ENCODE results near the gene TAF13. TPM values are rescaled to one million over a fixed set of nuclear protein-coding genes. Genes with fewer than 3 reads are reported as not detected.

Gene TAF13
- total and polyA plus RNA-seq, 9 of the 15 experiments (the other 6 are each of a cell fraction or from before 2014, with no cell fraction given) = 14.9 to 77.2 (median 38.7) TPM

DNA sequence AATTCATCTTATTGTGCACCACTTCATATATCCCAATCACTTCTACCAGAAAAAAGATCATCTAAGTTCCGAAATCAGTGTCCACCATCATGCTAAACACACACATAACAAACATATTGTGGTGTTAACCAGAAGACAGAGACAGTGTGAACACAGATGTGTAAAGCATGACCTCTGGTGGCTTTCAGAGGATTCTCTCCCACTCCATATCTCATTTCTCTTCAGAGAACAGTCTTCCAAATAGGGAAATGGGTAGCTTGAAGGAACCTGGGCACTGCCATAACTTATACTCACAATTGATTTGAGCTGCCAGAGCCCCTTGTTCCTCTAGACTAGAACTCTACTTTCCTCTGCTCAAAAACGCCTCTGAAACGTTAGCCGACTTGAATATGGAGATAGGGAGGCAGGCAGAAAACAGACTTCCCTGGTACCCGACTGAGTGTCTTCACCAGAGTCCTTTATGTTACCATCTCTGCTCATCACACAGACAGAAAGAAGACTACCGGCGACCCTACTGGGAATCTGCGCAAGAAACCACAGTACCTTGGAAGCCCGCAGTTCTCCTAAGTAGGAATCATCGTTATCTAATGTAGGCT, 36.4 kb upstream of the TAF13 start (continued):
- 0 out of 2 replicates have a peak, but pooled peaks have one; percentile 9 for TF ChIP-seq ZSCAN32 (CRISPR knock-in tag; IDR thresholded peaks at IDR 0.05)
- TF ChIP-seq ZNF778 (CRISPR knock-in tag; IDR thresholded peaks at IDR 0.05) = peak; percentile 5; the same call in 1 of the 2 replicates
- peak; percentile 7; the same call in 1 of the 2 replicates for TF ChIP-seq KLF16 (IDR thresholded peaks at IDR 0.05)
- peak; percentile 37; the same call in 1 of the 2 replicates for TF ChIP-seq CC2D1A (IDR thresholded peaks at IDR 0.05)
- no peak for TF ChIP-seq HDAC2 (IDR thresholded peaks at IDR 0.05)
- no peak for TF ChIP-seq ELF4 (CRISPR knock-in tag; IDR thresholded peaks at IDR 0.05)
- TF ChIP-seq DMBX1 (CRISPR knock-in tag; IDR thresholded peaks at IDR 0.05; ENCODE audit: borderline replicate concordance) = 0 out of 2 replicates have a peak, but pooled peaks have one; percentile 27
- TF ChIP-seq, protein P1, sequence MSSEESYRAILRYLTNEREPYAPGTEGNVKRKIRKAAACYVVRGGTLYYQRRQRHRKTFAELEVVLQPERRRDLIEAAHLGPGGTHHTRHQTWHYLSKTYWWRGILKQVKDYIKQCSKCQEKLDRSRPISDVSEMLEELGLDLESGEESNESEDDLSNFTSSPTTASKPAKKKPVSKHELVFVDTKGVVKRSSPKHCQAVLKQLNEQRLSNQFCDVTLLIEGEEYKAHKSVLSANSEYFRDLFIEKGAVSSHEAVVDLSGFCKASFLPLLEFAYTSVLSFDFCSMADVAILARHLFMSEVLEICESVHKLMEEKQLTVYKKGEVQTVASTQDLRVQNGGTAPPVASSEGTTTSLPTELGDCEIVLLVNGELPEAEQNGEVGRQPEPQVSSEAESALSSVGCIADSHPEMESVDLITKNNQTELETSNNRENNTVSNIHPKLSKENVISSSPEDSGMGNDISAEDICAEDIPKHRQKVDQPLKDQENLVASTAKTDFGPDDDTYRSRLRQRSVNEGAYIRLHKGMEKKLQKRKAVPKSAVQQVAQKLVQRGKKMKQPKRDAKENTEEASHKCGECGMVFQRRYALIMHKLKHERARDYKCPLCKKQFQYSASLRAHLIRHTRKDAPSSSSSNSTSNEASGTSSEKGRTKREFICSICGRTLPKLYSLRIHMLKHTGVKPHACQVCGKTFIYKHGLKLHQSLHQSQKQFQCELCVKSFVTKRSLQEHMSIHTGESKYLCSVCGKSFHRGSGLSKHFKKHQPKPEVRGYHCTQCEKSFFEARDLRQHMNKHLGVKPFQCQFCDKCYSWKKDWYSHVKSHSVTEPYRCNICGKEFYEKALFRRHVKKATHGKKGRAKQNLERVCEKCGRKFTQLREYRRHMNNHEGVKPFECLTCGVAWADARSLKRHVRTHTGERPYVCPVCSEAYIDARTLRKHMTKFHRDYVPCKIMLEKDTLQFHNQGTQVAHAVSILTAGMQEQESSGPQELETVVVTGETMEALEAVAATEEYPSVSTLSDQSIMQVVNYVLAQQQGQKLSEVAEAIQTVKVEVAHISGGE (CRISPR knock-in tag; IDR thresholded peaks at IDR 0.05) = no peak
- 0 out of 4 replicates have a peak, but pooled peaks of 1 of the 2 experiments have one; percentile 27 for TF ChIP-seq FOXK2 (conservative IDR thresholded peaks at IDR 0.05 in 1 of 2, IDR thresholded peaks at IDR 0.05 in 1 of 2; ENCODE audit: low read depth in 2 of 2)
- no peak for TF ChIP-seq SMAD1 (IDR thresholded peaks at IDR 0.05; ENCODE audit: low read depth, low read length, partially characterized antibody)
- TF ChIP-seq RBM34 (IDR thresholded peaks at IDR 0.05; ENCODE audit: borderline replicate concordance, insufficient read depth, low read length) = no peak
- TF ChIP-seq, protein P2, sequence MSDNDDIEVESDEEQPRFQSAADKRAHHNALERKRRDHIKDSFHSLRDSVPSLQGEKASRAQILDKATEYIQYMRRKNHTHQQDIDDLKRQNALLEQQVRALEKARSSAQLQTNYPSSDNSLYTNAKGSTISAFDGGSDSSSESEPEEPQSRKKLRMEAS (CRISPR knock-in tag; IDR thresholded peaks at IDR 0.05) = no peak
- TF ChIP-seq, protein P3, sequence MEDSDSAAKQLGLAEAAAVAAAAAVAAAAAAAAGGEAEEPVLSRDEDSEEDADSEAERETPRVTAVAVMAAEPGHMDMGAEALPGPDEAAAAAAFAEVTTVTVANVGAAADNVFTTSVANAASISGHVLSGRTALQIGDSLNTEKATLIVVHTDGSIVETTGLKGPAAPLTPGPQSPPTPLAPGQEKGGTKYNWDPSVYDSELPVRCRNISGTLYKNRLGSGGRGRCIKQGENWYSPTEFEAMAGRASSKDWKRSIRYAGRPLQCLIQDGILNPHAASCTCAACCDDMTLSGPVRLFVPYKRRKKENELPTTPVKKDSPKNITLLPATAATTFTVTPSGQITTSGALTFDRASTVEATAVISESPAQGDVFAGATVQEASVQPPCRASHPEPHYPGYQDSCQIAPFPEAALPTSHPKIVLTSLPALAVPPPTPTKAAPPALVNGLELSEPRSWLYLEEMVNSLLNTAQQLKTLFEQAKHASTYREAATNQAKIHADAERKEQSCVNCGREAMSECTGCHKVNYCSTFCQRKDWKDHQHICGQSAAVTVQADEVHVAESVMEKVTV (CRISPR knock-in tag; IDR thresholded peaks at IDR 0.05) = peak; percentile 91
- 0 out of 2 replicates have a peak, but pooled peaks have one; percentile 4 for TF ChIP-seq ZNF134 (CRISPR knock-in tag; conservative IDR thresholded peaks at IDR 0.05)
- peak; percentile 69; the same call in 1 of the 2 replicates for TF ChIP-seq ARID2 (IDR thresholded peaks at IDR 0.05)
- 0 out of 2 replicates have a peak, but pooled peaks have one; percentile 12 for TF ChIP-seq SOX6 (IDR thresholded peaks at IDR 0.05)
- no peak for TF ChIP-seq HSF4 (CRISPR knock-in tag; IDR thresholded peaks at IDR 0.05; ENCODE audit: borderline replicate concordance)
- TF ChIP-seq FOXM1 (IDR thresholded peaks at IDR 0.05; ENCODE audit: low read depth) = no peak
- 0 out of 2 replicates have a peak, but pooled peaks have one; percentile 48 for TF ChIP-seq FOXM1 (CRISPR knock-in tag; IDR thresholded peaks at IDR 0.05; ENCODE audit: low read depth)
